Stimulated activated CD8-positive, alpha-beta memory T cell treated with anti-CD3 and anti-CD28 coated beads, Interleukin-4, amount 100 ng/mL, for 1 hour (primary cell): Measurements from ENCODE around the gene TSHZ2.

Source experiments
- DNase-seq, 2 donors: peaks; one replicate each; pipeline ENCODE4 v3.0.0-alpha.2; 2020; ENCODE audit warnings: low read depth in 2 of 2, low spot score in 1 of 2

Gene TSHZ2

GRCh38 chr20:53124075-53124551 is 152.0 kb downstream of the TSHZ2 start:
- no peak for DNase-seq

- no peak for DNase-seq
These were observed 152.6 kb downstream of the TSHZ2 start for GRCh38 chr20:53124803-53125202.

GRCh38 chr20:53126185-53126584 is 154.0 kb downstream of the TSHZ2 start:
- no peak for DNase-seq

GRCh38 chr20:53127027-53127426 is 154.9 kb downstream of the TSHZ2 start:
- DNase-seq, result no peak

- DNase-seq, result no peak
These were observed 155.8 kb downstream of the TSHZ2 start for GRCh38 chr20:53128004-53128403.

GRCh38 chr20:53129563-53129962 is 157.4 kb downstream of the TSHZ2 start:
- no peak for DNase-seq

- DNase-seq, result no peak
These were observed 158.6 kb downstream of the TSHZ2 start for GRCh38 chr20:53130795-53131194.

- no peak for DNase-seq
These were observed 161.0 kb downstream of the TSHZ2 start for GRCh38 chr20:53133125-53133524.

- no peak for DNase-seq
These were observed 161.5 kb downstream of the TSHZ2 start for GRCh38 chr20:53133628-53134027.

GRCh38 chr20:53136473-53136872 is 164.3 kb downstream of the TSHZ2 start:
- no peak for DNase-seq

- no peak for DNase-seq
These were observed 166.5 kb downstream of the TSHZ2 start for GRCh38 chr20:53138454-53139262.

- DNase-seq, result no peak
These were observed 169.3 kb downstream of the TSHZ2 start for GRCh38 chr20:53141201-53142050.

- no peak for DNase-seq
These were observed 170.3 kb downstream of the TSHZ2 start for GRCh38 chr20:53142225-53143127.

GRCh38 chr20:53146201-53146891 is 174.2 kb downstream of the TSHZ2 start:
- no peak for DNase-seq

GRCh38 chr20:53148771-53149147 is 176.6 kb downstream of the TSHZ2 start:
- no peak for DNase-seq

GRCh38 chr20:53149148-53149889 is 177.2 kb downstream of the TSHZ2 start:
- no peak for DNase-seq

GRCh38 chr20:53149890-53150205 is 177.7 kb downstream of the TSHZ2 start:
- DNase-seq, result no peak

- no peak for DNase-seq
These were observed 178.4 kb downstream of the TSHZ2 start for GRCh38 chr20:53150532-53150931.

GRCh38 chr20:53152228-53152627 is 180.1 kb downstream of the TSHZ2 start:
- DNase-seq, result no peak

- DNase-seq, result no peak
These were observed 182.4 kb downstream of the TSHZ2 start for GRCh38 chr20:53154540-53154939.
